Measurements from ENCODE around the gene CHPT1. TPM values are rescaled to one million over a fixed set of nuclear protein-coding genes. Genes with fewer than 3 reads are reported as not detected.
A peak's percentile ranks its signal among the peaks of the same experiment; 100 is the strongest.

Gene CHPT1
- total and polyA plus RNA-seq, 2 of the 13 experiments (the other 11 are each of a cell fraction or from before 2014, with no cell fraction given): 117 to 178 TPM

DNA sequence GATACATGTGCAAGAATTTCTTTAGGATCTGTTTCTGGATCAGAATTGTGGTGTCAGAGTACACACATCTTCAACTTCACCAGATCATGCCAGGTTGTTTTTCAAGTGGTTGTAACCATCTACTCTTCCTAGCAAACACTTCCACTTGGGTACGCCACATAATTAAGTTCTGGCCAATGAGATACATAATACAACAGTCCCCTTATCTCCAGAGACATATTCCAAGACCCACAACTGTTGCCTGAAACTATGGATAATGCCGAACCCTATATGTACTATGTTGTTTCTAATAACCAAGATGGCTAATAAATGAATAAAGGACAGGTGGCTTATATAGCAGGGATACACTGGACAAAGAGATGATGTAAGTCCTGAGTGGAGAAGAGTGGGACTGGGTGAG lies 2.5 kb upstream of the CHPT1 start:
- H3K9ac ChIP-seq (ENCODE audit: insufficient read depth, low read depth, low read length): no peak overlapping the region
- in situ Hi-C loops (cut with HindIII; ENCODE audit: extremely low pct_ligation_motif_present, low pct_unique_long_range_greater_than_20kb): loop anchor here (10.0 kb wide), 1 partner anchor 90 kb away; no protein-coding TSS in a partner anchor
- H3K79me2 ChIP-seq (ENCODE audit: insufficient read depth, low read length): peaks cover 29% of the 10 kb centered on the region
- no peak overlapping the region for H2AFZ ChIP-seq (ENCODE audit: low read length)
- BruUV-seq (replicated peaks): no TSS peak
- intact Hi-C loops (cut with micrococcal nuclease; ENCODE audit: unreplicated experiment): loop anchor here (5.0 kb wide), 1 partner anchor 78 kb away; no protein-coding TSS in a partner anchor
- TF ChIP-seq ZNF766 (CRISPR knock-in tag; IDR thresholded peaks at IDR 0.05; ENCODE audit: borderline replicate concordance) (no peak), ZNF556 (CRISPR knock-in tag; IDR thresholded peaks at IDR 0.05; ENCODE audit: borderline replicate concordance) (no peak), CREB1 (IDR thresholded peaks at IDR 0.05) (no peak), CREB1 (CRISPR knock-in tag; IDR thresholded peaks at IDR 0.05) (no peak)
- no peak for DNase-seq (ENCODE audit: low spot score)
- no peaks in the 10 kb centered on the region; a peak in 2 of 5 replicates for H3K27me3 ChIP-seq (ENCODE audit: control insufficient read depth in 1 of 2, insufficient read depth in 2 of 2, low read length in 2 of 2)
- FAIRE-seq: no peak
- peaks cover 5% of the 10 kb centered on the region for H4K20me1 ChIP-seq (ENCODE audit: insufficient read depth, low read length)
- H3K9me3 ChIP-seq (ENCODE audit: low read length): no peaks in the 10 kb centered on the region
- no peak overlapping the region for H3K27ac ChIP-seq (ENCODE audit: extremely low read length, insufficient read depth, low read length)
- POLR2A ChIA-PET: interaction anchor here (1.0 to 1.8 kb wide), 7 partner anchors 12 to 95 kb away, joined by 3 to 5 read pairs (median 4); no protein-coding TSS in a partner anchor
- WGBS (ENCODE audit: low lambda C conversion rate): 100% methylated on average over 2 of the region's 2 CpGs
- peaks cover 45% of the 10 kb centered on the region for H3K4me1 ChIP-seq (ENCODE audit: insufficient read depth, low read length)
- H3K4me2 ChIP-seq (ENCODE audit: low read depth, low read length): no peak overlapping the region
- H3K36me3 ChIP-seq (replicated peaks in 1 of 2; ENCODE audit: control insufficient read depth in 1 of 2, insufficient read depth in 2 of 2, low read length in 2 of 2): no peaks in the 10 kb centered on the region
- CTCF ChIA-PET (ENCODE audit: low intra/inter-chr PET ratio, low total read pairs): no interaction called here
- H3K4me3 ChIP-seq (replicated peaks in 1 of 3; ENCODE audit: insufficient read depth in 1 of 3, low read depth in 2 of 3, low read length in 3 of 3): no peak overlapping the region
- no peak for ATAC-seq

DNA sequence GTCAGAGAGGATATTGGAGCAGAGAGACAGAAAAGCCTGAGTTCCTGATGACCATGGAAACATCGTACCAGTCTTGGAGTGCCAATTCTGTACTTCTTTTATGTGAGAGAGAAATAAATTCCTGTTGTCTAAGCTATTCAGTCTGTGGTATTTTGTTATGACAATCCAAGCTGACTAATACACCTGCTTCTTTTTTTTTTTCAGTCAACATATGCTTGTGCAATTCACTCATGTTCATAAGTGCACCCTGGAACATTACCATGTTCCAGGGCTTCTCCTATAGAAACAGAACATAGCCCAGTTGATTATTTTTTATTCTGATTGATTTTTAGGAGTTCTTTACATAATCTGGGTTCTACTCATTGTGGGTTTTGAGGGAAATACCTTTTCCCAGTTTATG lies 1.7 kb upstream of the CHPT1 start:
- Histone ChIP-seq H3K4me1 (ENCODE audit: insufficient read depth, low read length) (peaks cover 53% of the 10 kb centered on the region), H4K20me1 (ENCODE audit: insufficient read depth, low read length) (peaks cover 8% of the 10 kb centered on the region), H2AFZ (ENCODE audit: low read length) (no peak overlapping the region), H3K79me2 (ENCODE audit: insufficient read depth, low read length) (peaks cover 37% of the 10 kb centered on the region), H3K4me3 (replicated peaks in 1 of 3; ENCODE audit: insufficient read depth in 1 of 3, low read depth in 2 of 3, low read length in 3 of 3) (no peak overlapping the region), H3K9ac (ENCODE audit: insufficient read depth, low read depth, low read length) (no peak overlapping the region), H3K4me2 (ENCODE audit: low read depth, low read length) (no peak overlapping the region), H3K36me3 (replicated peaks in 1 of 2; ENCODE audit: control insufficient read depth in 1 of 2, insufficient read depth in 2 of 2, low read length in 2 of 2) (no peaks in the 10 kb centered on the region), H3K27ac (ENCODE audit: extremely low read length, insufficient read depth, low read length) (no peak overlapping the region), H3K27me3 (ENCODE audit: control insufficient read depth in 1 of 2, insufficient read depth in 2 of 2, low read length in 2 of 2) (no peaks in the 10 kb centered on the region; a peak in 2 of 5 replicates), H3K9me3 (ENCODE audit: low read length) (no peaks in the 10 kb centered on the region)
- DNase-seq (ENCODE audit: low spot score) (peak; percentile 61), FAIRE-seq (no peak), ATAC-seq (no peak)
- ChIA-PET POLR2A (interaction anchor here (1.0 to 1.8 kb wide), 6 partner anchors 11 to 96 kb away, joined by 3 to 5 read pairs (median 4); no protein-coding TSS in a partner anchor), CTCF (ENCODE audit: low intra/inter-chr PET ratio, low total read pairs) (no interaction called here)
- in situ Hi-C loops (cut with HindIII; ENCODE audit: extremely low pct_ligation_motif_present, low pct_unique_long_range_greater_than_20kb): loop anchor here (10.0 kb wide), 1 partner anchor 91 kb away; no protein-coding TSS in a partner anchor
- WGBS (ENCODE audit: low lambda C conversion rate): 73% methylated on average over 1 of the region's 1 CpG
- BruUV-seq (replicated peaks): no TSS peak
- intact Hi-C loops (cut with micrococcal nuclease; ENCODE audit: unreplicated experiment): loop anchor here (2.0 to 5.0 kb wide), 2 partner anchors 25 to 78 kb away; no protein-coding TSS in a partner anchor
- TF ChIP-seq RBAK (CRISPR knock-in tag; IDR thresholded peaks at IDR 0.05): 0 out of 2 replicates have a peak, but pooled peaks have one; percentile 44
- TF ChIP-seq KDM5A (IDR thresholded peaks at IDR 0.05; ENCODE audit: borderline replicate concordance, low read length): 0 out of 2 replicates have a peak, but pooled peaks have one; percentile 10
- TF ChIP-seq SMARCE1 (IDR thresholded peaks at IDR 0.05; ENCODE audit: borderline replicate concordance): no peak
- 0 out of 2 replicates have a peak, but pooled peaks have one; percentile 19 for TF ChIP-seq FOXA3 (CRISPR knock-in tag; IDR thresholded peaks at IDR 0.05)
- TF ChIP-seq ELF3 (CRISPR knock-in tag; IDR thresholded peaks at IDR 0.05): 0 out of 2 replicates have a peak, but pooled peaks have one; percentile 20
- no peak for TF ChIP-seq MYPOP (CRISPR knock-in tag; IDR thresholded peaks at IDR 0.05)
- 0 out of 2 replicates have a peak, but pooled peaks have one; percentile 4 for TF ChIP-seq ZNF761 (CRISPR knock-in tag; conservative IDR thresholded peaks at IDR 0.05)
- TF ChIP-seq, protein P1, sequence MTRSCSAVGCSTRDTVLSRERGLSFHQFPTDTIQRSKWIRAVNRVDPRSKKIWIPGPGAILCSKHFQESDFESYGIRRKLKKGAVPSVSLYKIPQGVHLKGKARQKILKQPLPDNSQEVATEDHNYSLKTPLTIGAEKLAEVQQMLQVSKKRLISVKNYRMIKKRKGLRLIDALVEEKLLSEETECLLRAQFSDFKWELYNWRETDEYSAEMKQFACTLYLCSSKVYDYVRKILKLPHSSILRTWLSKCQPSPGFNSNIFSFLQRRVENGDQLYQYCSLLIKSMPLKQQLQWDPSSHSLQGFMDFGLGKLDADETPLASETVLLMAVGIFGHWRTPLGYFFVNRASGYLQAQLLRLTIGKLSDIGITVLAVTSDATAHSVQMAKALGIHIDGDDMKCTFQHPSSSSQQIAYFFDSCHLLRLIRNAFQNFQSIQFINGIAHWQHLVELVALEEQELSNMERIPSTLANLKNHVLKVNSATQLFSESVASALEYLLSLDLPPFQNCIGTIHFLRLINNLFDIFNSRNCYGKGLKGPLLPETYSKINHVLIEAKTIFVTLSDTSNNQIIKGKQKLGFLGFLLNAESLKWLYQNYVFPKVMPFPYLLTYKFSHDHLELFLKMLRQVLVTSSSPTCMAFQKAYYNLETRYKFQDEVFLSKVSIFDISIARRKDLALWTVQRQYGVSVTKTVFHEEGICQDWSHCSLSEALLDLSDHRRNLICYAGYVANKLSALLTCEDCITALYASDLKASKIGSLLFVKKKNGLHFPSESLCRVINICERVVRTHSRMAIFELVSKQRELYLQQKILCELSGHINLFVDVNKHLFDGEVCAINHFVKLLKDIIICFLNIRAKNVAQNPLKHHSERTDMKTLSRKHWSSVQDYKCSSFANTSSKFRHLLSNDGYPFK (CRISPR knock-in tag; IDR thresholded peaks at IDR 0.05; ENCODE audit: borderline replicate concordance): no peak
- peak; percentile 56 for TF ChIP-seq GATAD2A (CRISPR knock-in tag; IDR thresholded peaks at IDR 0.05)
- TF ChIP-seq FOSL2 (CRISPR knock-in tag; IDR thresholded peaks at IDR 0.05): peak; percentile 21; the same call in 1 of the 2 replicates
